Adrenal gland (tissue), 12 donors: ENCODE data around the gene TSFM. TPM values are rescaled to one million over a fixed set of nuclear protein-coding genes. Genes with fewer than 3 reads are reported as not detected.

Experiments
- DNase-seq, 7 donors: peaks; one replicate each; pipeline ENCODE4 v3.0.0-alpha.2; 2019 to 2020
- H3K27ac ChIP-seq, 5 donors: fragments of 200-600 bp; sonication (generic) in 4 of 5; 1 replicate in 3 of 5; 2 replicates in 2 of 5; pipeline versions ENCODE4 v1.5.1 to v1.8.0; 2016 to 2020; ENCODE audit warnings: mild to moderate bottlenecking in 1 of 5
- H3K27me3 ChIP-seq: fragments of 200-600 bp; 2 replicates; pipeline ENCODE4 v1.8.0; 2021
- H3K36me3 ChIP-seq, 2 donors: fragments of 200-600 bp; replicated peaks in 1 of 2; 1 replicate in 1 of 2; 2 replicates in 1 of 2; pipeline versions ENCODE4 v1.5.1 to v1.8.0; 2018 to 2022
- H3K4me1 ChIP-seq, 2 donors: fragments of 200-600 bp; replicated peaks in 1 of 2; 1 replicate in 1 of 2; 2 replicates in 1 of 2; pipeline versions ENCODE4 v1.5.1 to v1.8.0; 2018 to 2021
- H3K4me3 ChIP-seq, 4 donors: fragments of 200-600 bp; sonication (generic) in 3 of 4; one replicate each; pipeline ENCODE4 v1.5.1; 2016 to 2018
- H3K9me3 ChIP-seq, 3 donors: fragments of 200-600 bp; sonication (generic) in 1 of 3; replicated peaks in 1 of 3; 1 replicate in 2 of 3; 2 replicates in 1 of 3; pipeline versions ENCODE4 v1.5.1 to v1.8.0; 2016 to 2021
- POLR2A ChIP-seq, 2 donors: fragments of 450-650 bp; IDR thresholded peaks; one replicate each; pipeline ENCODE4 v1.6.1; 2017; ENCODE audit warnings: antibody characterized with exemption in 2 of 2, mild to moderate bottlenecking in 2 of 2, moderate library complexity in 1 of 2
- WGBS, 4 donors: extraction: QIAGEN DNeasy Blood & Tissue Kit in 2 of 4; methylation state at CpG; one replicate each; pipeline versions ENCODE4 v1.1.5 to v1.1.7; 2013 to 2017; 5-methylcytosine and 5-hydroxymethylcytosine counted together
- intact Hi-C, 2 donors: fragments of 100-400 bp; cut with DNase I; formaldehyde crosslinking; loops; one replicate each; pipeline versions ENCODE4 v1.14.1 to v1.15.0; 2022 to 2023
- polyA plus RNA-seq, 3 donors: library from polyadenylated mRNA; stranded (reverse); fragments of 200-250 nt in 2 of 3; fragments of 350-450 nt in 1 of 3; fragmentation: Illumina TruSeq in 1 of 3; extraction: RNeasy Lipid Tissue Mini Kit (QIAGEN cat#74804) in 1 of 3; gene quantifications; one replicate each; pipeline ENCODE4 v1.2.3, GENCODE V29; 2013 to 2014
- total RNA-seq, 9 donors: library from RNA; depleted of rRNA in 4 of 9; stranded (reverse); fragments of >200 nt in 4 of 9; fragments of 120-200 nt in 1 of 9; fragmentation: NEBNext Ultra II Directional in 1 of 9; extraction: Animal tissue kit (Norgen Biotek cat#: 25700) in 1 of 9; gene quantifications; one replicate each; pipeline versions ENCODE4 v1.1.0 to v1.2.4, GENCODE V29; 2013 to 2023
- TF ChIP-seq, protein P1 (sequence below), 6 experiments: fragments of 450-650 bp in 4 of 6; fragments of 200-600 bp in 2 of 6; sonication (generic) in 1 of 6; IDR thresholded peaks; 1 replicate in 5 of 6; 2 replicates in 1 of 6; pipeline versions ENCODE4 v1.5.1 to v1.8.0; 2016 to 2021; ENCODE audit warnings: antibody characterized with exemption in 6 of 6, mild to moderate bottlenecking in 2 of 6, moderate library complexity in 1 of 6
- donor health status: healthy with polysubstance abuse.
- donor health status: Bipolar disorder and iron deficiency.
- donor health status: DM: yes; HTN: yes; CAD: no.
- donor health status: DM: no; HTN: no; CAD: no.
- donor health status: DM: no; HTN: no; CAD: no.
- donor health status: DM: yes; HTN: yes; CAD: no.

The TSFM gene
- total and polyA plus RNA-seq, 12 donors: 31.5 to 107 (median 69.5) TPM

DNA sequence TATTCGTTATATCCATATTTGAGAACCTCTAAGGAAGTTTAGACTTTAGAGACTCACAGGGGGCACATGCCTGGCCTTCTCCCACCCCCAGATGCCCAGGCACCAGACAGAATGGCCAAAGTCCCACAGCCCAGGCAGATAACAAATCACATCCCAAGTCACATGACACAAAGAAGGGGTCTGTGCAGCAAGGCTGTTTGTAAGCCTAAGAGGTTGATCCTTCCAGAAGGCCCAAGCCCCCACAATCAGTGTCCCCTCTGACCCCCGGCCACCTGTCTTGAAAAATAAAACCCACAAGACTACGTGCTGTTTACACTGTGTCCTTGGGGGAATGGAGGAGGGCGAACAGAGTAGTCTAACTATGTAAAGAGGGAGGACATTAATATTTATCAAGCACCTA, 58.9 kb downstream of the TSFM start:
- TF ChIP-seq, protein P1, sequence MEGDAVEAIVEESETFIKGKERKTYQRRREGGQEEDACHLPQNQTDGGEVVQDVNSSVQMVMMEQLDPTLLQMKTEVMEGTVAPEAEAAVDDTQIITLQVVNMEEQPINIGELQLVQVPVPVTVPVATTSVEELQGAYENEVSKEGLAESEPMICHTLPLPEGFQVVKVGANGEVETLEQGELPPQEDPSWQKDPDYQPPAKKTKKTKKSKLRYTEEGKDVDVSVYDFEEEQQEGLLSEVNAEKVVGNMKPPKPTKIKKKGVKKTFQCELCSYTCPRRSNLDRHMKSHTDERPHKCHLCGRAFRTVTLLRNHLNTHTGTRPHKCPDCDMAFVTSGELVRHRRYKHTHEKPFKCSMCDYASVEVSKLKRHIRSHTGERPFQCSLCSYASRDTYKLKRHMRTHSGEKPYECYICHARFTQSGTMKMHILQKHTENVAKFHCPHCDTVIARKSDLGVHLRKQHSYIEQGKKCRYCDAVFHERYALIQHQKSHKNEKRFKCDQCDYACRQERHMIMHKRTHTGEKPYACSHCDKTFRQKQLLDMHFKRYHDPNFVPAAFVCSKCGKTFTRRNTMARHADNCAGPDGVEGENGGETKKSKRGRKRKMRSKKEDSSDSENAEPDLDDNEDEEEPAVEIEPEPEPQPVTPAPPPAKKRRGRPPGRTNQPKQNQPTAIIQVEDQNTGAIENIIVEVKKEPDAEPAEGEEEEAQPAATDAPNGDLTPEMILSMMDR (IDR thresholded peaks at IDR 0.05): no peak
- no peak for TF ChIP-seq POLR2A (IDR thresholded peaks at IDR 0.05)
- WGBS, 4 donors: 23 to 36% (median 28%) methylated on average over 4 of the region's 4 CpGs
- Histone ChIP-seq H3K4me3 (peak overlapping the region in 1 of 4 donors; percentile 4), H3K36me3 (no peaks in the 10 kb centered on the region), H3K27me3 (no peaks in the 10 kb centered on the region), H3K4me1 (peaks cover 78 to 80% of the 10 kb centered on the region in 2 donors), H3K9me3 (no peaks in the 10 kb centered on the region), H3K27ac (peak overlapping the region in 2 of 5 donors; percentile 37 to 99)
- intact Hi-C loops: no loop called here
- no peak for DNase-seq

DNA sequence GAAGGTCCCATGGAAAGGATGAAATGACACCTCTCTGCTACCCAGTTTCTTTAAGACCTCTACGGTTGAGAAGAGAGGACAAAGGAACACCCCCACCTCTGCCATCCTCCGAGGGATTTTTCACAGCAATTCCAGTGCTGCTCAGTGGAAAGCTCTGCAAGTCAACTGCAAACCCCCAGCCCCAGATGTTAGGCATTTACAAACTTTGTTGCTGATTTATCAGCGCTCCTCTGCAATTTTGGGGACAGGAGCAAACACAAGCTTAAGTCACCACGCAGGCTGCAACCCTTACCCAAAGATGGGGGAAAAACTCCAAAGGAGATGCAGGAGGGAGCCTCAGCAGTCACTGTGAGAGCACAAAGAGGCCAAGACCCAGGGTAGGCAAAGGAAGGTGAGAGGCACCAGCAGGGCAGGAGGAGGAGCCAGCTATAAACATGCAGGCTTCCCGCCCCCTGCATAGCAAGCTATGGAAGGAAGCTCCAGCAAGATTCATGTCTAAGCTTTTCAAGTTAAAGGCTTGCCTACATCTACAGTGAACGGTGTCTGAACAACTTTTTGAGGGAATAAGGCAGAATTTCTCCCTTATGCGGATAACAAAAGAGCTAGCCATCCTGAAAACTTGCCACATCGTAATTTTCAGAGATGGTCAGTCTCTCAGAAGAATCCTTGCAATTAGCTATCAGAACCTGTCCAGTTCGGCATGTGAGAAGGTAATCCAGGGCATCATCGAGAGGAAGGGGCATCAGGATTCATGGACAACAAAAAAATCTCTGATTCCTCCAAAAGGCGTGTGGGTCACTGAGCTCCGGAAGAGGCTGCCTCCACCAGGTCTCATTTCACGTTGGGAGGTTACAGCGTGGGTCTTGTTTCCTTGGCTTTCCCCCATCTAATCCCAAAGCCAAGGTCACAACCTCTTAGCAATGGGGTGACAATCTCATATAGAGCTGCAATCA, 60.0 kb downstream of the TSFM start:
- TF ChIP-seq POLR2A (IDR thresholded peaks at IDR 0.05): no peak
- TF ChIP-seq, protein P1 (IDR thresholded peaks at IDR 0.05): no peak

DNA sequence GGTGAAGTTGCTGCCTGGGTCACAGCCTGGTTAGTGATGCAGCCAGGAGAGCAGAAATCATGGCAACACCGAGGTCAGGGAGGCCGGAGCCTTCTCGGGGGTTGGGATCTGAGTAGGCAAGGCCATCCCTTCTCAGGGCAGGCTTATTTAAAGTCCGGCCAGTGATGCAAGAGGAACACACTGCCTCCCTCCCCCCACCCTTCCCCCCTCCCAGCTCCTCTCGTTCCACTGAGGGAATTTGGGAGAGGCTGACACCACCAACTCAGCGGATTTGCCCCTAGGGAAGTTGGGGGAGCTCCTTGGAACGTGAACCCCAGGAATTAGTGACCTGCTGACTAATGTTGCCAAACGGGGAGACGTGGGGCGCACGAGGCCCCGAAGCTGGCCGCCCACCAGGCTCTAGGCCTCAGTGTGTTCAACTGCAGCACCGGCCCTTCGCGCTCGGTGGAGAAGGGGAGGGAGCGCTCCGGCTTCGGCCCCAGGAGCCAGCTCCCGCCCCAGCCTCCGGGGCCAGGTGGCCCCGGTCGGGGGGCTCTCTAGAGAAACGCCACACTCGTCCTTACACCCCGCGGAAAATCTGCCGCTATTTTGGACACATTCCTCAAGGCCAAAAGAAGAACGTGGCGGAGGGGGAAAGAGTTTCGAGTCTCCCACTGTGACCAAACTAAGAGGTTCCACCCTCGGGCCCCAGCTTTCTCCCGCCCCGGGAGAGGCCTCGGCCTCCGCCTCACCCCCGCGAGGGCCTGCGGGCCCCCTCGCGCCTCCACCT, 62.3 kb downstream of the TSFM start:
- 0 to 1% (median 0%) methylated on average over 15 to 42 of the region's 42 CpGs for WGBS, 4 donors
- peaks cover 45 to 51% of the 10 kb centered on the region in 2 donors for H3K4me1 ChIP-seq

More for the DNA sequence above, 60.0 kb downstream of the TSFM start:
- Histone ChIP-seq H3K9me3 (no peaks in the 10 kb centered on the region), H3K4me3 (peak overlapping the region in 1 of 4 donors; percentile 94), H3K4me1 (peaks cover 67 to 74% of the 10 kb centered on the region in 2 donors), H3K27ac (peak overlapping the region in 3 of 5 donors; percentile 30 to 99 (median 37)), H3K27me3 (no peaks in the 10 kb centered on the region), H3K36me3 (no peaks in the 10 kb centered on the region)
- WGBS, 4 donors: 25 to 35% (median 30%) methylated on average over 14 of the region's 14 CpGs
- no peak for DNase-seq
- intact Hi-C loops: no loop called here

More for the DNA sequence above, 62.3 kb downstream of the TSFM start:
- H3K36me3 ChIP-seq: no peaks in the 10 kb centered on the region
- DNase-seq: peak; percentile 82 to 96 (median 95)
- TF ChIP-seq POLR2A (IDR thresholded peaks at IDR 0.05): peak in 1 of 2 donors; percentile 90
- TF ChIP-seq, protein P1 (IDR thresholded peaks at IDR 0.05): no peak
- H3K9me3 ChIP-seq: no peaks in the 10 kb centered on the region
- H3K27ac ChIP-seq: peak overlapping the region; percentile 96 to 100 (median 99)
- intact Hi-C loops: no loop called here
- H3K4me3 ChIP-seq: peak overlapping the region; percentile 67 to 99 (median 95)
- H3K27me3 ChIP-seq: no peaks in the 10 kb centered on the region
